ENCODE measurements around the gene COX7A2. TPM values are rescaled to one million over a fixed set of nuclear protein-coding genes. Genes with fewer than 3 reads are reported as not detected.

COX7A2 gene
- total RNA-seq, 1 experiment from 2014 or later = 516 TPM

- no peak overlapping the region for H3K27ac ChIP-seq (ENCODE audit: insufficient read length, low read depth, low read length)
- no peak overlapping the region for H3K4ac ChIP-seq (ENCODE audit: low read depth, low read length)
- no peak overlapping the region for H3K9ac ChIP-seq (ENCODE audit: extremely low read depth, insufficient read length, low read length)
- no peaks in the 10 kb centered on the region for H3K9me3 ChIP-seq (ENCODE audit: control insufficient read depth, low read depth, low read length)
- no peak overlapping the region for H3K18ac ChIP-seq (ENCODE audit: insufficient read length, low read depth, low read length)
- H2BK20ac ChIP-seq (ENCODE audit: low read depth, low read length, poor library complexity, severe bottlenecking) = no peak overlapping the region
- no peak overlapping the region for H2BK120ac ChIP-seq (ENCODE audit: low read depth, low read length, poor library complexity, severe bottlenecking)
- peaks cover 5% of the 10 kb centered on the region; the same call in 1 of the 2 replicates for H3K4me1 ChIP-seq (ENCODE audit: insufficient read depth, low read length)
- H3K23ac ChIP-seq (ENCODE audit: insufficient read length, low read depth, low read length) = no peak overlapping the region
- no peak overlapping the region for H2BK15ac ChIP-seq (ENCODE audit: low read depth, low read length)
- TF ChIP-seq, protein P1, sequence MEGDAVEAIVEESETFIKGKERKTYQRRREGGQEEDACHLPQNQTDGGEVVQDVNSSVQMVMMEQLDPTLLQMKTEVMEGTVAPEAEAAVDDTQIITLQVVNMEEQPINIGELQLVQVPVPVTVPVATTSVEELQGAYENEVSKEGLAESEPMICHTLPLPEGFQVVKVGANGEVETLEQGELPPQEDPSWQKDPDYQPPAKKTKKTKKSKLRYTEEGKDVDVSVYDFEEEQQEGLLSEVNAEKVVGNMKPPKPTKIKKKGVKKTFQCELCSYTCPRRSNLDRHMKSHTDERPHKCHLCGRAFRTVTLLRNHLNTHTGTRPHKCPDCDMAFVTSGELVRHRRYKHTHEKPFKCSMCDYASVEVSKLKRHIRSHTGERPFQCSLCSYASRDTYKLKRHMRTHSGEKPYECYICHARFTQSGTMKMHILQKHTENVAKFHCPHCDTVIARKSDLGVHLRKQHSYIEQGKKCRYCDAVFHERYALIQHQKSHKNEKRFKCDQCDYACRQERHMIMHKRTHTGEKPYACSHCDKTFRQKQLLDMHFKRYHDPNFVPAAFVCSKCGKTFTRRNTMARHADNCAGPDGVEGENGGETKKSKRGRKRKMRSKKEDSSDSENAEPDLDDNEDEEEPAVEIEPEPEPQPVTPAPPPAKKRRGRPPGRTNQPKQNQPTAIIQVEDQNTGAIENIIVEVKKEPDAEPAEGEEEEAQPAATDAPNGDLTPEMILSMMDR (conservative IDR thresholded peaks at IDR 0.05) = no peak
- H4K20me1 ChIP-seq (ENCODE audit: control insufficient read depth, insufficient read depth, insufficient read length) = no peaks in the 10 kb centered on the region
- H4K8ac ChIP-seq (replicated peaks; ENCODE audit: insufficient read length, low read depth, low read length) = no peak overlapping the region
- Mint-ChIP-seq H3K27ac (peak overlapping the region in 1 of 3 experiments; percentile 87; a peak in 1 of 7 replicates), H3K27me3 (ENCODE audit: low read depth) (no peaks in the 10 kb centered on the region), H3K4me3 (no peak overlapping the region), H3K36me3 (ENCODE audit: insufficient read depth in 1 of 3, low read depth in 3 of 3) (peaks cover 0 to 7% (median 4%) of the 10 kb centered on the region in 3 experiments; a peak in 3 of 7 replicates), H3K4me1 (peaks cover 28 to 32% of the 10 kb centered on the region in 2 experiments), H3K9me3 (no peaks in the 10 kb centered on the region)
- no peak for DNase-seq
- H3K56ac ChIP-seq (ENCODE audit: insufficient read length, low read depth, low read length) = no peak overlapping the region
- no peaks in the 10 kb centered on the region for H3K79me1 ChIP-seq (ENCODE audit: insufficient read depth, low read depth, low read length, poor library complexity, severe bottlenecking)
- no peaks in the 10 kb centered on the region for H3K27me3 ChIP-seq (ENCODE audit: insufficient read depth, low read length)
- no peak overlapping the region for H2BK12ac ChIP-seq (ENCODE audit: insufficient read length, low read depth, low read length)
- H3K23me2 ChIP-seq (ENCODE audit: insufficient read length, low read depth, low read length, poor library complexity, severe bottlenecking) = no peaks in the 10 kb centered on the region
- H3K4me2 ChIP-seq (ENCODE audit: insufficient read depth, insufficient read length, low read length) = no peak overlapping the region
- WGBS (ENCODE audit: extremely low coverage, insufficient read length, low lambda C conversion rate) = no CpG with 5 or more reads among the region's 2 CpGs
- H3K79me2 ChIP-seq (ENCODE audit: insufficient read depth, low read length) = no peaks in the 10 kb centered on the region
- H4K91ac ChIP-seq (ENCODE audit: insufficient read length, low read depth, low read length) = no peak overlapping the region
- H2BK5ac ChIP-seq (ENCODE audit: insufficient read length, low read length) = no peak overlapping the region
- H3T11ph ChIP-seq (ENCODE audit: low read length) = no peak overlapping the region
- H2AFZ ChIP-seq (ENCODE audit: low read length) = no peak overlapping the region
- H3K14ac ChIP-seq (ENCODE audit: insufficient read depth, low read length) = no peak overlapping the region
- H2AK5ac ChIP-seq (ENCODE audit: insufficient read length, low read length) = no peak overlapping the region
- H4K5ac ChIP-seq (ENCODE audit: insufficient read length, low read depth, low read length) = no peak overlapping the region
Observed at GRCh38 chr6:75250552-75250951, 7.0 kb upstream of the COX7A2 start.
